Lower lobe of right lung (tissue), 2 donors: ENCODE results near the gene RNF44. TPM values are rescaled to one million over a fixed set of nuclear protein-coding genes. Genes with fewer than 3 reads are reported as not detected.

Experiments used
- ATAC-seq, 2 donors: fragments of 200-7000 bp; cut with Tn5 transposase; one replicate each; pipeline ENCODE4 v1.9.1; 2020 to 2022; ENCODE audit warnings: mild to moderate bottlenecking in 2 of 2, moderate library complexity in 2 of 2
- DNase-seq: peaks from one replicate; pipeline ENCODE4 v3.0.0-alpha.2; 2020
- H3K27ac ChIP-seq: fragments of 200-600 bp; one replicate; pipeline ENCODE4 v1.8.0; 2022
- H3K27me3 ChIP-seq: fragments of 200-600 bp; one replicate; pipeline ENCODE4 v1.8.0; 2022; ENCODE audit warnings: low read depth
- H3K36me3 ChIP-seq: fragments of 200-600 bp; one replicate; pipeline ENCODE4 v1.8.0; 2022; ENCODE audit warnings: mild to moderate bottlenecking
- H3K4me1 ChIP-seq: fragments of 200-600 bp; one replicate; pipeline ENCODE4 v1.8.0; 2022
- H3K4me3 ChIP-seq: fragments of 200-600 bp; one replicate; pipeline ENCODE4 v1.8.0; 2022; ENCODE audit warnings: mild to moderate bottlenecking
- H3K9me3 ChIP-seq: fragments of 200-600 bp; one replicate; pipeline ENCODE4 v1.8.0; 2022
- intact Hi-C: fragments of 100-400 bp; cut with DNase I; formaldehyde crosslinking; loops from one replicate; pipeline ENCODE4 v1.11.0; 2022
- total RNA-seq: library from RNA; stranded (reverse); fragmentation: NEBNext Ultra II Directional; extraction: Animal tissue kit (Norgen Biotek cat#: 25700); gene quantifications from one replicate; pipeline ENCODE4 v1.2.1, GENCODE V29; 2021
- TF ChIP-seq, protein P1 (sequence below): fragments of 200-600 bp; IDR thresholded peaks from one replicate; pipeline ENCODE4 v1.8.0; 2022; ENCODE audit warnings: antibody characterized with exemption, mild to moderate bottlenecking
- donor health status: DM: no; HTN: yes; CAD: no; lungs with severe emphysema.

RNF44 gene
- total RNA-seq, 1 donor from 2014 or later = 55.1 TPM

DNA sequence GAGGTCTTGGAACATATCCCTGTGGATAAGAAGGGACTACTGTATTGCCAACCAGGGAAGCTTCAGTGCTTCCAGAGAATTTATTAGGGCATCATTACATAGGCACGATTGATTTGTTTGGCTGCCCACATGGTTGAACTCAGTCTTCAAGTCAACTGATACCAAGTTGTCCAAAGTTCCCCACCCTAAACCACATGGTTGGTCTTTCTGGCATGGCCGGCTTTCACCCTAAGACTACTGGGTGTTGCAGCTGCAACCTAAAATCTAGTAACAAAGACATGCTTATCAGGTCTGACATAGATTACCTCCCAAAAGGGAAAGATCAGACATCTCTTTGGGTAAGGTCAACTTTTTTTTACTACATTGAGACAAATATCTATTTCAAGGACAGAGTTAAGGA is 52.0 kb downstream of the RNF44 start:
- Histone ChIP-seq H3K4me1 (peaks cover 20% of the 10 kb centered on the region), H3K36me3 (peaks cover 67% of the 10 kb centered on the region), H3K9me3 (no peaks in the 10 kb centered on the region), H3K27ac (no peak overlapping the region), H3K4me3 (no peak overlapping the region), H3K27me3 (no peaks in the 10 kb centered on the region)
- intact Hi-C loops = no loop called here
- TF ChIP-seq, protein P1, sequence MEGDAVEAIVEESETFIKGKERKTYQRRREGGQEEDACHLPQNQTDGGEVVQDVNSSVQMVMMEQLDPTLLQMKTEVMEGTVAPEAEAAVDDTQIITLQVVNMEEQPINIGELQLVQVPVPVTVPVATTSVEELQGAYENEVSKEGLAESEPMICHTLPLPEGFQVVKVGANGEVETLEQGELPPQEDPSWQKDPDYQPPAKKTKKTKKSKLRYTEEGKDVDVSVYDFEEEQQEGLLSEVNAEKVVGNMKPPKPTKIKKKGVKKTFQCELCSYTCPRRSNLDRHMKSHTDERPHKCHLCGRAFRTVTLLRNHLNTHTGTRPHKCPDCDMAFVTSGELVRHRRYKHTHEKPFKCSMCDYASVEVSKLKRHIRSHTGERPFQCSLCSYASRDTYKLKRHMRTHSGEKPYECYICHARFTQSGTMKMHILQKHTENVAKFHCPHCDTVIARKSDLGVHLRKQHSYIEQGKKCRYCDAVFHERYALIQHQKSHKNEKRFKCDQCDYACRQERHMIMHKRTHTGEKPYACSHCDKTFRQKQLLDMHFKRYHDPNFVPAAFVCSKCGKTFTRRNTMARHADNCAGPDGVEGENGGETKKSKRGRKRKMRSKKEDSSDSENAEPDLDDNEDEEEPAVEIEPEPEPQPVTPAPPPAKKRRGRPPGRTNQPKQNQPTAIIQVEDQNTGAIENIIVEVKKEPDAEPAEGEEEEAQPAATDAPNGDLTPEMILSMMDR = no peak
- ATAC-seq (no peak), DNase-seq (no peak)

DNA sequence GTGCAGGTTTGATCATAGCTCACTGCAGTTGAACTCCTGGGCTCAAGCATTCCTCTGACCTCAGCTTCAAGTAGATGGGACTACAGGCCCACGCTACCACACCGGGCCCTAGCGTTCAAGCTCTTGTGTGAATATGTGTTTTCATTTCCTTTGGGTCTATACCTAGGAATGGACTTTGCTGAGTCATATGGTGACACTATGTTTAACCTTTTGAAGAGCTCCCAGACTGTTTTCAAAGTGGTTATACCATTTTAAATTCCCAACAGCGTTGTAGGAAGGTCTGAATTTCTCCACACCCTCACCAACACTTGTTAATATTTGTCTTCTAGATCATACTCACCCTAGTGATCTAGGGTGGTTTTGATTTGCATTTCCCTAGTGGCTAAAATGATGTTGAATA is 55.5 kb downstream of the RNF44 start:
- H3K4me1 ChIP-seq = peaks cover 10% of the 10 kb centered on the region
- no peaks in the 10 kb centered on the region for H3K9me3 ChIP-seq
- intact Hi-C loops = no loop called here
- TF ChIP-seq, protein P1 = no peak
- H3K4me3 ChIP-seq = no peak overlapping the region
- ATAC-seq (no peak), DNase-seq (no peak)
- H3K36me3 ChIP-seq = peaks cover 53% of the 10 kb centered on the region
- H3K27ac ChIP-seq = no peak overlapping the region
- H3K27me3 ChIP-seq = no peaks in the 10 kb centered on the region

Other genes with a start within 250 kb of the RNF44 start
- 88.9 TPM for gene KIAA1191, start 175.6 kb downstream of the RNF44 start, total RNA-seq
- gene ARL10, start 171.9 kb downstream of the RNF44 start, total RNA-seq = 5.4 TPM
- gene NOP16, start 148.8 kb downstream of the RNF44 start, total RNA-seq = 11.8 TPM
- gene HIGD2A, start 148.7 kb downstream of the RNF44 start, total RNA-seq = 102 TPM
- gene CLTB, start 120.9 kb downstream of the RNF44 start, total RNA-seq = 75.8 TPM
- gene FAF2, start 89.0 kb downstream of the RNF44 start, total RNA-seq = 31.8 TPM
- 0.62 TPM for gene CDHR2, start 11.9 kb upstream of the RNF44 start, total RNA-seq
- gene GPRIN1, start 72.8 kb upstream of the RNF44 start, total RNA-seq = 1.4 TPM
- not detected for gene SNCB, start 93.1 kb upstream of the RNF44 start, total RNA-seq
- gene EIF4E1B, start 93.3 kb upstream of the RNF44 start, total RNA-seq = not detected
- gene TSPAN17, start 110.1 kb upstream of the RNF44 start, total RNA-seq = 32.3 TPM